ENCODE measurements around the gene DPH7. TPM values are rescaled to one million over a fixed set of nuclear protein-coding genes. Genes with fewer than 3 reads are reported as not detected.

DPH7 gene
- total and polyA plus RNA-seq, 2 of the 8 experiments (the other 6 are each of a cell fraction or from before 2014, with no cell fraction given): 44.6 to 45.5 TPM

GRCh38 chr9:137506702-137507171, 72.0 kb downstream of the DPH7 start:
- Histone ChIP-seq H4K91ac (replicated peaks; ENCODE audit: insufficient read length, low read length) (no peak overlapping the region), H4K5ac (ENCODE audit: insufficient read length, low read depth, low read length) (no peak overlapping the region), H3K56ac (replicated peaks; ENCODE audit: insufficient read length, low read depth, low read length) (no peak overlapping the region), H3K4ac (replicated peaks; ENCODE audit: insufficient read length, low read depth, low read length) (no peak overlapping the region), H3K4me3 (ENCODE audit: extremely low read depth in 1 of 4, insufficient read depth in 2 of 4, low read depth in 3 of 4, low read length in 4 of 4) (no peak overlapping the region), H3K79me2 (ENCODE audit: control insufficient read depth in 1 of 2, insufficient read depth in 2 of 2, low read length in 2 of 2) (no peaks in the 10 kb centered on the region), H3K14ac (ENCODE audit: insufficient read length) (no peak overlapping the region), H4K20me1 (replicated peaks in 1 of 2; ENCODE audit: control insufficient read depth in 1 of 2, insufficient read depth in 2 of 2, low read length in 2 of 2) (no peaks in the 10 kb centered on the region), H3K27ac (ENCODE audit: low read depth, low read length) (no peak overlapping the region), H2BK120ac (replicated peaks; ENCODE audit: low read depth, low read length) (no peak overlapping the region), H3K9me3 (ENCODE audit: insufficient read depth in 2 of 2, low read depth in 1 of 2, low read length in 1 of 2) (peaks cover 0 to 22% of the 10 kb centered on the region in 2 experiments; a peak in 1 of 4 replicates), H3K9ac (replicated peaks in 1 of 4; ENCODE audit: extremely low read depth in 1 of 4, low read depth in 3 of 4, low read length in 3 of 4) (no peak overlapping the region), H2AK5ac (ENCODE audit: low read depth, low read length) (no peak overlapping the region), H3K23ac (ENCODE audit: insufficient read length) (no peak overlapping the region), H3K79me1 (ENCODE audit: low read depth, low read length) (no peaks in the 10 kb centered on the region), H3K4me1 (replicated peaks in 1 of 4; ENCODE audit: control insufficient read depth in 3 of 4, insufficient read depth in 4 of 4, low read length in 3 of 4) (no peaks in the 10 kb centered on the region), H3K4me2 (ENCODE audit: insufficient read depth in 1 of 2, low read depth in 2 of 2, low read length in 2 of 2) (no peak overlapping the region), H2BK12ac (ENCODE audit: low read depth, low read length) (no peak overlapping the region), H2AFZ (ENCODE audit: low read length) (no peak overlapping the region), H3K27me3 (replicated peaks in 1 of 4; ENCODE audit: control insufficient read depth in 3 of 4, extremely low read depth in 1 of 4, insufficient read depth in 3 of 4, low read length in 3 of 4) (no peaks in the 10 kb centered on the region), H4K8ac (ENCODE audit: extremely low read depth, insufficient read depth, low read length) (no peak overlapping the region; the same call in 1 of the 2 replicates), H3K23me2 (ENCODE audit: low read depth, low read length) (0 out of 2 replicates have a peak, but pooled peaks cover 2% of the 10 kb centered on the region), H2BK20ac (ENCODE audit: low read length) (no peak overlapping the region), H3K36me3 (ENCODE audit: control insufficient read depth in 2 of 4, insufficient read depth in 4 of 4, low read length in 3 of 4) (no peaks in the 10 kb centered on the region), H3K18ac (ENCODE audit: extremely low read depth, low read length) (no peak overlapping the region), H2BK5ac (ENCODE audit: low read depth, low read length) (no peak overlapping the region), H2BK15ac (ENCODE audit: low read length) (no peak overlapping the region)
- TF ChIP-seq GTF2F1 (IDR thresholded peaks at IDR 0.05; ENCODE audit: borderline replicate concordance, low read depth, low read length) (no peak), USF2 (IDR thresholded peaks at IDR 0.05; ENCODE audit: low read length) (no peak), SIX5 (IDR thresholded peaks at IDR 0.05; ENCODE audit: low read depth, low read length) (no peak), POLR2AphosphoS5 (IDR thresholded peaks at IDR 0.05; ENCODE audit: low read depth, low read length) (no peak), HDAC6 (IDR thresholded peaks at IDR 0.05; ENCODE audit: low read depth, low read length) (no peak), TBP (IDR thresholded peaks at IDR 0.05; ENCODE audit: low read depth, low read length) (no peak), CREB1 (IDR thresholded peaks at IDR 0.05) (no peak), RFX5 (IDR thresholded peaks at IDR 0.05; ENCODE audit: borderline replicate concordance, low read depth, low read length) (no peak)
- no peak for DNase-seq (ENCODE audit: low read depth in 1 of 2, low spot score in 2 of 2)
- WGBS, 2 experiments (ENCODE audit: extremely low coverage in 1 of 2, insufficient coverage in 1 of 2, insufficient read length in 1 of 2, insufficient replicate concordance in 2 of 2, low coverage in 1 of 2, low lambda C conversion rate in 2 of 2, missing lambda C conversion rate in 1 of 2): 96% methylated on average over 26 of the region's 26 CpGs; no CpG with 5 or more reads in 1 of the 2 experiments
- ChIA-PET CTCF (ENCODE audit: partially characterized antibody) (interaction anchor here (1.0 to 1.3 kb wide), 3 partner anchors 9 to 28 kb away, joined by 3 to 4 read pairs (median 3); no protein-coding TSS in a partner anchor), POLR2A (ENCODE audit: partially characterized antibody) (no interaction called here)
- FAIRE-seq: no peak
